Ovary (tissue), 3 donors: ENCODE results near the gene BBX.

Experiments
- EP300 ChIP-seq: sonication (generic); formaldehyde crosslinking; IDR thresholded peaks from one replicate; pipeline ENCODE4 v1.6.1; 2017; ENCODE audit warnings: antibody characterized with exemption
- POLR2A ChIP-seq: fragments of 450-650 bp; IDR thresholded peaks from one replicate; pipeline ENCODE4 v1.6.1; 2017; ENCODE audit warnings: antibody characterized with exemption, mild to moderate bottlenecking, moderate library complexity
- TF ChIP-seq, protein P1 (sequence below), 3 donors: fragments of 450-650 bp in 2 of 3; fragments of 200-600 bp in 1 of 3; IDR thresholded peaks; one replicate each; pipeline versions ENCODE4 v1.5.1 to v1.8.0; 2016 to 2022; ENCODE audit warnings: antibody characterized with exemption in 3 of 3, mild to moderate bottlenecking in 1 of 3
- donor health status: DM: no; HTN: no; CAD: no.

- TF ChIP-seq, protein P1, sequence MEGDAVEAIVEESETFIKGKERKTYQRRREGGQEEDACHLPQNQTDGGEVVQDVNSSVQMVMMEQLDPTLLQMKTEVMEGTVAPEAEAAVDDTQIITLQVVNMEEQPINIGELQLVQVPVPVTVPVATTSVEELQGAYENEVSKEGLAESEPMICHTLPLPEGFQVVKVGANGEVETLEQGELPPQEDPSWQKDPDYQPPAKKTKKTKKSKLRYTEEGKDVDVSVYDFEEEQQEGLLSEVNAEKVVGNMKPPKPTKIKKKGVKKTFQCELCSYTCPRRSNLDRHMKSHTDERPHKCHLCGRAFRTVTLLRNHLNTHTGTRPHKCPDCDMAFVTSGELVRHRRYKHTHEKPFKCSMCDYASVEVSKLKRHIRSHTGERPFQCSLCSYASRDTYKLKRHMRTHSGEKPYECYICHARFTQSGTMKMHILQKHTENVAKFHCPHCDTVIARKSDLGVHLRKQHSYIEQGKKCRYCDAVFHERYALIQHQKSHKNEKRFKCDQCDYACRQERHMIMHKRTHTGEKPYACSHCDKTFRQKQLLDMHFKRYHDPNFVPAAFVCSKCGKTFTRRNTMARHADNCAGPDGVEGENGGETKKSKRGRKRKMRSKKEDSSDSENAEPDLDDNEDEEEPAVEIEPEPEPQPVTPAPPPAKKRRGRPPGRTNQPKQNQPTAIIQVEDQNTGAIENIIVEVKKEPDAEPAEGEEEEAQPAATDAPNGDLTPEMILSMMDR (IDR thresholded peaks at IDR 0.05), result no peak
- TF ChIP-seq EP300 (no peak), POLR2A (no peak)
Observed at GRCh38 chr3:107761391-107761790, 238.6 kb downstream of the BBX start.
